PFSK-1 (cell line): Measurements from ENCODE around the gene CACNG7.

Experiments
- POLR2AphosphoS5 ChIP-seq: IDR thresholded peaks from 2 replicates; pipeline ENCODE4 v1.6.1; 2012; ENCODE audit warnings: low read depth, mild to moderate bottlenecking, control low read depth, low read length, moderate library complexity
- REST ChIP-seq, 2 experiments: IDR thresholded peaks; 2 replicates each; pipeline versions ENCODE4 v1.6.1 to v1.8.0; 2011 to 2012; ENCODE audit warnings: low read depth in 2 of 2, low read length in 2 of 2, control low read depth in 1 of 2, inconsistent platforms in 1 of 2, mild to moderate bottlenecking in 1 of 2, moderate library complexity in 1 of 2; ENCODE audit not compliant: insufficient read depth in 1 of 2

GRCh38 chr19:53944416-53944815, 35.3 kb downstream of the CACNG7 start:
- TF ChIP-seq POLR2AphosphoS5 (no peak), REST (IDR thresholded peaks at IDR 0.05; ENCODE audit: insufficient read depth in 1 of 2, low read depth in 2 of 2, low read length in 2 of 2) (no peak)
